Neutrophil (primary cell): ENCODE measurements around the gene TM4SF4.

Source experiments
- H3K27ac ChIP-seq: fragments of 200-600 bp; sonication (generic); 2 replicates; pipeline ENCODE4 v1.5.1; 2016; ENCODE audit warnings: mild to moderate bottlenecking, moderate library complexity
- H3K27me3 ChIP-seq: fragments of 200-600 bp; sonication (generic); 2 replicates; pipeline ENCODE4 v1.6.0; 2016; ENCODE audit warnings: mild to moderate bottlenecking
- H3K36me3 ChIP-seq: fragments of 200-600 bp; sonication (generic); 2 replicates; pipeline ENCODE4 v1.5.1; 2017
- H3K4me1 ChIP-seq, 2 experiments: fragments of 200-600 bp in 1 of 2; sonication (generic) in 1 of 2; 1 replicate in 1 of 2; 2 replicates in 1 of 2; pipeline versions ENCODE4 v1.5.1 to v1.6.1; 2013 to 2016; ENCODE audit warnings: low read depth in 1 of 2, low read length in 1 of 2, mild to moderate bottlenecking in 1 of 2, moderate library complexity in 1 of 2; ENCODE audit not compliant: control insufficient read depth in 1 of 2, insufficient read depth in 1 of 2
- H3K4me3 ChIP-seq, 2 experiments: fragments of 200-600 bp in 1 of 2; sonication (generic) in 1 of 2; 1 replicate in 1 of 2; 2 replicates in 1 of 2; pipeline ENCODE4 v1.5.1; 2013 to 2016; ENCODE audit warnings: low read depth in 1 of 2, low read length in 1 of 2, mild to moderate bottlenecking in 1 of 2, moderate library complexity in 1 of 2
- H3K9me3 ChIP-seq: fragments of 200-600 bp; sonication (generic); 2 replicates; pipeline ENCODE4 v1.5.1; 2016
- TF ChIP-seq, protein P1 (sequence below): fragments of 200-600 bp; sonication (generic); IDR thresholded peaks from 2 replicates; pipeline ENCODE4 v1.5.1; 2016; ENCODE audit warnings: antibody characterized with exemption

TM4SF4 gene

DNA sequence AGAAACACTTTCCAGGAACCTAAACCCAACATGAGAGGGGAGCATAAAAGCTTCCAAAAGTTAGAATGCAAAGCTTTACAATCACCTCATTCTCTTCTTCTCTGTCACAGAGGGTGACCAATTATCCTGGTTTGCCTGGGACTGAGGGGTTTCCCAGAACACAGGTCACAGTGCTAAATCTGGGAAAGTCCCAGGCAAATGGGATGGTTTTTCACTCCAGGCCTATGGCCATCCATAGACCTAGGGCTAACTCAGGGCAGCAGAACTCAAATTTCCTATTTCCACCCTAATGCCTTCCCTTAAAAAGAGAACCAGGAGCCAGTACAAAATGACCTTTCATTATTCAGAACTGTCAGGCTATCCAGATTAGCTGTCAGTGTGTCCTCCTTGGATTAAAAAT lies 77.0 kb downstream of the TM4SF4 start:
- Histone ChIP-seq H3K9me3 (no peaks in the 10 kb centered on the region), H3K36me3 (no peaks in the 10 kb centered on the region), H3K4me3 (no peak overlapping the region), H3K27ac (no peak overlapping the region), H3K4me1 (no peaks in the 10 kb centered on the region), H3K27me3 (peaks cover 29% of the 10 kb centered on the region)
- TF ChIP-seq, protein P1, sequence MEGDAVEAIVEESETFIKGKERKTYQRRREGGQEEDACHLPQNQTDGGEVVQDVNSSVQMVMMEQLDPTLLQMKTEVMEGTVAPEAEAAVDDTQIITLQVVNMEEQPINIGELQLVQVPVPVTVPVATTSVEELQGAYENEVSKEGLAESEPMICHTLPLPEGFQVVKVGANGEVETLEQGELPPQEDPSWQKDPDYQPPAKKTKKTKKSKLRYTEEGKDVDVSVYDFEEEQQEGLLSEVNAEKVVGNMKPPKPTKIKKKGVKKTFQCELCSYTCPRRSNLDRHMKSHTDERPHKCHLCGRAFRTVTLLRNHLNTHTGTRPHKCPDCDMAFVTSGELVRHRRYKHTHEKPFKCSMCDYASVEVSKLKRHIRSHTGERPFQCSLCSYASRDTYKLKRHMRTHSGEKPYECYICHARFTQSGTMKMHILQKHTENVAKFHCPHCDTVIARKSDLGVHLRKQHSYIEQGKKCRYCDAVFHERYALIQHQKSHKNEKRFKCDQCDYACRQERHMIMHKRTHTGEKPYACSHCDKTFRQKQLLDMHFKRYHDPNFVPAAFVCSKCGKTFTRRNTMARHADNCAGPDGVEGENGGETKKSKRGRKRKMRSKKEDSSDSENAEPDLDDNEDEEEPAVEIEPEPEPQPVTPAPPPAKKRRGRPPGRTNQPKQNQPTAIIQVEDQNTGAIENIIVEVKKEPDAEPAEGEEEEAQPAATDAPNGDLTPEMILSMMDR, result no peak

DNA sequence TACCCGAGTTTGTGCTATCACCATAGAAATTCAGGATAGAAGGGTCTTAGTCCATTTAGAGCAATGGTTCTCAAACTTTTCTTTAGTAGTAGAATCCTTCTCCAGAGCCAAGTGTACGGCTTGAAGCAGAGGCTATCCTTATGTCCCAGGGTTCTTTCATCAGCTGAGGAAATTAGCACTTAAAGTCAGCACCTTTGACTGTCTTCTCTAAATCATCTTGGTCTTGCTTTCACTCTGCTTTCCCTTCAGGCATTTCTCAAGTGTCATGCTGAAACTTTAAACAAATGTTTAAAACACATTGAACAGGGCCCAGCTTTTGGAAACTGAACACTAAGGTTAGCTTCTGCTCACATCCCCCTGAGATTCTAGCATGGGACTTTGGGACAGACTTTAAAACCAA lies 78.2 kb downstream of the TM4SF4 start:
- Histone ChIP-seq H3K27me3 (peaks cover 29% of the 10 kb centered on the region), H3K27ac (no peak overlapping the region), H3K9me3 (no peaks in the 10 kb centered on the region), H3K36me3 (no peaks in the 10 kb centered on the region), H3K4me1 (no peaks in the 10 kb centered on the region), H3K4me3 (no peak overlapping the region)
- TF ChIP-seq, protein P1, result no peak
